Cardiac fibroblast (primary cell): ENCODE results near the gene PTPRN2.

ENCODE experiments used
- DNase-seq, 2 donors: peaks; one replicate each; pipeline versions ENCODE4 v3.0.0 to v3.0.0-alpha.2; 2010; ENCODE audit warnings: low read depth in 2 of 2
- H3K4me3 ChIP-seq, 2 donors: replicated peaks in 1 of 2; 1 replicate in 1 of 2; 2 replicates in 1 of 2; pipeline ENCODE4 v1.5.1; 2011; ENCODE audit warnings: low read depth in 2 of 2, low read length in 2 of 2, mild to moderate bottlenecking in 2 of 2, moderate library complexity in 1 of 2
- CTCF ChIP-seq: IDR thresholded peaks from one replicate; pipeline ENCODE4 v1.5.1; 2011; ENCODE audit warnings: low read depth, mild to moderate bottlenecking, low read length, inconsistent platforms

The PTPRN2 gene

GRCh38 chr7:158369866-158370265 is 217.8 kb downstream of the PTPRN2 start:
- no peak for TF ChIP-seq CTCF
- no peak for DNase-seq
- no peak overlapping the region for H3K4me3 ChIP-seq

GRCh38 chr7:158369290-158369689 is 218.3 kb downstream of the PTPRN2 start:
- no peak for TF ChIP-seq CTCF
- no peak overlapping the region for H3K4me3 ChIP-seq
- no peak for DNase-seq

GRCh38 chr7:158368449-158368848 is 219.2 kb downstream of the PTPRN2 start:
- no peak overlapping the region for H3K4me3 ChIP-seq
- DNase-seq, result no peak
- TF ChIP-seq CTCF, result no peak

GRCh38 chr7:158367634-158367982 is 220.0 kb downstream of the PTPRN2 start:
- DNase-seq, result no peak
- no peak overlapping the region for H3K4me3 ChIP-seq
- no peak for TF ChIP-seq CTCF

GRCh38 chr7:158366916-158367633 is 220.5 kb downstream of the PTPRN2 start:
- TF ChIP-seq CTCF, result no peak
- no peak overlapping the region for H3K4me3 ChIP-seq
- DNase-seq, result no peak

GRCh38 chr7:158366346-158366745 is 221.3 kb downstream of the PTPRN2 start:
- no peak overlapping the region for H3K4me3 ChIP-seq
- TF ChIP-seq CTCF, result no peak
- no peak for DNase-seq

GRCh38 chr7:158365267-158365666 is 222.4 kb downstream of the PTPRN2 start:
- no peak for DNase-seq

More at GRCh38 chr7:158365267-158365666, 222.4 kb downstream of the PTPRN2 start:
- H3K4me3 ChIP-seq, result no peak overlapping the region
- no peak for TF ChIP-seq CTCF
